PFSK-1 (cell line): ENCODE results near the gene FLRT1.

ENCODE experiments used
- POLR2AphosphoS5 ChIP-seq: IDR thresholded peaks from 2 replicates; pipeline ENCODE4 v1.6.1; 2012; ENCODE audit warnings: low read depth, mild to moderate bottlenecking, control low read depth, low read length, moderate library complexity
- SIN3A ChIP-seq: IDR thresholded peaks from 2 replicates; pipeline ENCODE4 v1.6.1; 2012; ENCODE audit warnings: mild to moderate bottlenecking, low read length, moderate library complexity, borderline replicate concordance; ENCODE audit not compliant: insufficient read depth
- TAF1 ChIP-seq: IDR thresholded peaks from 2 replicates; pipeline ENCODE4 v1.6.1; 2012; ENCODE audit warnings: low read length, control low read depth, borderline replicate concordance; ENCODE audit not compliant: insufficient read depth
- TF ChIP-seq, protein P1 (sequence below), 2 experiments: IDR thresholded peaks; 2 replicates each; pipeline versions ENCODE4 v1.6.1 to v1.8.0; 2011 to 2012; ENCODE audit warnings: low read depth in 2 of 2, low read length in 2 of 2, control low read depth in 1 of 2, inconsistent platforms in 1 of 2, mild to moderate bottlenecking in 1 of 2, moderate library complexity in 1 of 2; ENCODE audit not compliant: insufficient read depth in 1 of 2

GRCh38 chr11:64071849-64072248, 36.1 kb downstream of the FLRT1 start:
- TF ChIP-seq SIN3A (no peak), POLR2AphosphoS5 (no peak), TAF1 (no peak)
- TF ChIP-seq, protein P1, sequence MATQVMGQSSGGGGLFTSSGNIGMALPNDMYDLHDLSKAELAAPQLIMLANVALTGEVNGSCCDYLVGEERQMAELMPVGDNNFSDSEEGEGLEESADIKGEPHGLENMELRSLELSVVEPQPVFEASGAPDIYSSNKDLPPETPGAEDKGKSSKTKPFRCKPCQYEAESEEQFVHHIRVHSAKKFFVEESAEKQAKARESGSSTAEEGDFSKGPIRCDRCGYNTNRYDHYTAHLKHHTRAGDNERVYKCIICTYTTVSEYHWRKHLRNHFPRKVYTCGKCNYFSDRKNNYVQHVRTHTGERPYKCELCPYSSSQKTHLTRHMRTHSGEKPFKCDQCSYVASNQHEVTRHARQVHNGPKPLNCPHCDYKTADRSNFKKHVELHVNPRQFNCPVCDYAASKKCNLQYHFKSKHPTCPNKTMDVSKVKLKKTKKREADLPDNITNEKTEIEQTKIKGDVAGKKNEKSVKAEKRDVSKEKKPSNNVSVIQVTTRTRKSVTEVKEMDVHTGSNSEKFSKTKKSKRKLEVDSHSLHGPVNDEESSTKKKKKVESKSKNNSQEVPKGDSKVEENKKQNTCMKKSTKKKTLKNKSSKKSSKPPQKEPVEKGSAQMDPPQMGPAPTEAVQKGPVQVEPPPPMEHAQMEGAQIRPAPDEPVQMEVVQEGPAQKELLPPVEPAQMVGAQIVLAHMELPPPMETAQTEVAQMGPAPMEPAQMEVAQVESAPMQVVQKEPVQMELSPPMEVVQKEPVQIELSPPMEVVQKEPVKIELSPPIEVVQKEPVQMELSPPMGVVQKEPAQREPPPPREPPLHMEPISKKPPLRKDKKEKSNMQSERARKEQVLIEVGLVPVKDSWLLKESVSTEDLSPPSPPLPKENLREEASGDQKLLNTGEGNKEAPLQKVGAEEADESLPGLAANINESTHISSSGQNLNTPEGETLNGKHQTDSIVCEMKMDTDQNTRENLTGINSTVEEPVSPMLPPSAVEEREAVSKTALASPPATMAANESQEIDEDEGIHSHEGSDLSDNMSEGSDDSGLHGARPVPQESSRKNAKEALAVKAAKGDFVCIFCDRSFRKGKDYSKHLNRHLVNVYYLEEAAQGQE (IDR thresholded peaks at IDR 0.05; ENCODE audit: insufficient read depth in 1 of 2, low read depth in 2 of 2, low read length in 2 of 2), result no peak
